ENCODE results near the gene NELFB.
"Not testable (repeated sequence)": the region's sequence is repeated elsewhere in the genome, so short reads cannot be mapped to it uniquely, and the experiment has no call there.

The NELFB gene

GRCh38 chr9:137234758-137235423 is 20.2 kb upstream of the NELFB start:
- DNase-seq (ENCODE audit: low read depth), result no peak

DNA sequence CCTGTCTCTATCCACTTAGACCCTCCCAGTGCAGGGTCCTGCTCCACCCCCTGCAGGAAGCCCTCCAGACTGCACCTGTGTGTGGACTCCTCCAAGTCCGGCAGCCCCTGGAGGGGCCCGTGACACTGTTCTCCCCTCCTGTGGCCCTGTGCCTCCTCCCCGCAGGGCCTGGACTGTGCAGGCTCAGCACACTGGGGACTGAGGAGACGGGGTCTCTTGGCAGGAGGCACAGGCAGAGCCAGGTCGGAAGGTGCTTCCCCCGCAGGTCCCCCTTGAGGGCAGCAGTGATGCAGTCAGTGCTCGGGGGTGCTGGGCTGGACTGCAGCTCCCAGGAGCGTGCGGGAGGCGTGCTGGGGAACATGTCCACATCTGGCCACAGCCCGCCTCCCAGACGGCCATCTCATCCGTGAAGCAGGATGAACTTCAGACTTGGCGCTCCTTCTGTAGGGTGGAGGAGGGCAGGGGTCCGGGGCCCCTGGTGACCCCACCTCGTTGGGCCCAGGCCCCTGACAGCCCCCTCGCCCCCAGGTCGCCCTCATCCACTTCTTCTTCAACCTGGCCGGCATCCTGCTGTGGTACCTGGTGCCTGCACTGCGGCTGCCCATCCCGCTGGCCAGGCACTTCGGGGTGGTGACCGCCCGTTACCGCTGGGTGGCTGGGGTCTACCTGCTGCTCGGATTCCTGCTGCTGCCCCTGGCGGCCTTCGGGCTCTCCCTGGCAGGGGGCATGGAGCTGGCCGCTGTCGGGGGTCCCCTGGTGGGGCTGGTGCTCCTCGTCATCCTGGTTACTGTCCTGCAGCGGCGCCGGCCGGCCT is 19.5 kb upstream of the NELFB start:
- no peak for DNase-seq (ENCODE audit: low read depth)

GRCh38 chr9:137236238-137236935 is 18.7 kb upstream of the NELFB start:
- peak; percentile 90 for DNase-seq (ENCODE audit: low read depth)

DNA sequence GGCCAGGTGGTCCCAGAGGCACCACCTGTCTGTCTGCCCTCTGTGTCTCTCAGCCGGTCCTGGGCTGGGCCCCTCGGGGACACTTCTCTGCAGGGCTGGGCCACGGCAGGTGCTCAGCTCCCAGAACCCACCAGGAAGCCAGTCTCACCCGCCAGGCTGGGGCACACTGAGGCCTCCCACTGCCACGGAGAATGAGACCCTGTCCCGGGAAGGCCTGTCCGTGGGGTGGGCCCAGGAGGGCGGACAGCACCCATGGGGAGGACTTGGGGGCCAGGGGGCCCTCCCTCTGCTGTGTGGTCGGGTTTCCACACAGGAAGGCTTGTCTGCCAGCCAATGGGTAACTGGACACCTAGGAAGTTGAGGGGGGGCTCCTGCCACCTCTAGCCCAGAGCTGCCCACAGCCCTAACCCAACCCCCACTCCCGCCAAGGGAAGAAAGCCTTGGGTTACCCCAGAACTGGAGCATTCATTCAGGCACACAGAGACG is 18.1 kb upstream of the NELFB start:
- no peak for DNase-seq (ENCODE audit: low read depth)

GRCh38 chr9:137237759-137238726 is 17.1 kb upstream of the NELFB start:
- no peak for DNase-seq (ENCODE audit: low read depth)

- DNase-seq (ENCODE audit: low read depth), result not testable (repeated sequence)
These were observed 15.5 kb upstream of the NELFB start for GRCh38 chr9:137239541-137240200.

DNA sequence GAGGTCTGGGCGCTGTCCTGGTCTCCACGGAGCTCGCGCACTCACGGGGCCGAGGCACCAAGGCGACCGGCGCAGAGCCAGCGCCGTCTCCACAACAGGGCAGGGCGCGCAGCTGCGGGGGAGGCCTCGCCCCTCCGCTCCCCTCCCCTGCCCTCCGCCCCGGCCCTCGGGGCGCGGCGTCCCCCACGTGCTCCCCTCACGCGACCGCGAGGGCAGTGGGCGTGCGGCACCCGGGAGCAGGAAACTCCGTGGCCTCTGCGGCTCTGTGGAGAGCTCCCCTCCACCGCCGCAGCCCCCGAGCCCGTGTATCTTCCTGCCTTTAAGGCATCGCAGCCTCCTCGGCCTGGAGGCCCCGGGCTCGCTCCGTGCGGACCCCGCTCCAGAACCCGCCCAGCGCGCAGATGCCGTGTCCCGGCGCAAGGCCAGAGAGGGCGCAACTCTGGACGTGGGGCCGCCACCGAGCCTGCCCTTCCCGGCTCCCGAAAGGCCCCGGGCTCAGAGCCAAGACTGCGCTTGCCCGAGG is 14.7 kb upstream of the NELFB start:
- peak; percentile 69 for DNase-seq (ENCODE audit: low read depth)

DNA sequence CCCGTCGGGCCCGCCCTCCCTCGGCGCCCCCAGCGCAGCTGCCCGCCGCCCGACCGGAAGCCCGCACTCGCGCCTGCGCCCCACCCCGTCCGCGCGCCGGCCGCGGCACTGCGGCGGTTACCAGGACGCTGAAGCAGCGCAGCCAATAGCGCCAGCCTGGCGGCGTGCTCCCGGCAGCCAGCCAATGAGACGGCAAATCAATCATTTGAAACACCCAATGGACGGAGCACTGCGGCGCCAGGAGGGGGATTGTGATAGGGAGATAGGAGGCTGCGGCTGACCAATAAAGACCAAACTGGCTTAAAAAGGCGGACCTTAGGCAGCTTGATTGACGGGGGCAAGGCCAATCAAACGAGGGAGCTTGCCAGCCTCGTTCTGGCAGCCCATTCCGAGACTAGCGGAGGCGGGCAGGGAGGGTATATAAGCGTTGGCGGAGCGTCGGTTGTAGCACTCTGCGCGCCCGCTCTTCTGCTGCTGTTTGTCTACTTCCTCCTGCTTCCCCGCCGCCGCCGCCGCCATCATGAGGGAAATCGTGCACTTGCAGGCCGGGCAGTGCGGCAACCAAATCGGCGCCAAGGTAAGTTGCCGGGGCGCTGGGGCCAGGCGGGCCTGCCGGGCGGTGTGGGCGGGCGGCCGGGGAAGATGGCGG is 14.2 kb upstream of the NELFB start, which contains the start of gene TUBB4B:
TSS of gene TUBB4B (plus strand) at position 447 of the 649 bp plus-strand sequence. CDS start at position 521, 74 bp downstream.
- DNase-seq (ENCODE audit: low read depth), result peak; percentile 97

DNA sequence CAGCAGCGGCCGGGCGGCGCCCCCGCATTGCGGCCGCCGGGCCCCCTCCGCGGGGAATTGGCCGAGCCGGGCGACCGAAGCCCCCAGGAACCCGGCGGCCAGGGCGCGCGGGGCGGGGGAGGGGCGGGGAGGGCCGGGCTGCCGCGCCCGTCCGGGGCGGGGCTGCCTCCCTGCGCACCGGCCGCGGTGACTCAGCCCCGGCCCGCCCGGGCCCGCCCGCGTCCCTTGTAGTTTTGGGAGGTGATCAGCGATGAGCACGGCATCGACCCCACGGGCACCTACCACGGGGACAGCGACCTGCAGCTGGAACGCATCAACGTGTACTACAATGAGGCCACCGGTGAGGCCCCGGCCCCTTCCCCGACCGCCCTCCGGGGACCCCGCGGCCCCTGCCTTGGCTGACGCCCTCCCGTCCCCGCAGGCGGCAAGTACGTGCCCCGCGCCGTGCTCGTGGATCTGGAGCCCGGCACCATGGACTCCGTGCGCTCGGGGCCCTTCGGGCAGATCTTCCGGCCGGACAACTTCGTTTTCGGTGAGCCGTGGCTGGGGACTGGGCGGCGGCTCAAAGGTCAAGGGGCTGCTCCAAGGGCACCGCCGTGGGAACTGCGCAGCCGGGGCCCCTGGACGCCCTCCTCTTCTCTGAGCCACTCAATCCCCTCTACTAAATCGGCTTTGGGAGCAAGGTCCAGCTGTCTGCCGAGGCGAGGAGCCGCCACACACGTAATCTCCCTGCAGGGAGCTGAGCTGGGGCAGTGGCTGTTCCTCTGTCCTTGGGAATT is 13.4 kb upstream of the NELFB start:
- peak; percentile 65 for DNase-seq (ENCODE audit: low read depth)

GRCh38 chr9:137242269-137243203 is 12.6 kb upstream of the NELFB start:
- no peak for DNase-seq (ENCODE audit: low read depth)

- DNase-seq (ENCODE audit: low read depth), result not testable (repeated sequence)
These were observed 11.9 kb upstream of the NELFB start for GRCh38 chr9:137243266-137243625.

- no peak for DNase-seq (ENCODE audit: low read depth)
These were observed 11.3 kb upstream of the NELFB start for GRCh38 chr9:137243626-137244485.

DNA sequence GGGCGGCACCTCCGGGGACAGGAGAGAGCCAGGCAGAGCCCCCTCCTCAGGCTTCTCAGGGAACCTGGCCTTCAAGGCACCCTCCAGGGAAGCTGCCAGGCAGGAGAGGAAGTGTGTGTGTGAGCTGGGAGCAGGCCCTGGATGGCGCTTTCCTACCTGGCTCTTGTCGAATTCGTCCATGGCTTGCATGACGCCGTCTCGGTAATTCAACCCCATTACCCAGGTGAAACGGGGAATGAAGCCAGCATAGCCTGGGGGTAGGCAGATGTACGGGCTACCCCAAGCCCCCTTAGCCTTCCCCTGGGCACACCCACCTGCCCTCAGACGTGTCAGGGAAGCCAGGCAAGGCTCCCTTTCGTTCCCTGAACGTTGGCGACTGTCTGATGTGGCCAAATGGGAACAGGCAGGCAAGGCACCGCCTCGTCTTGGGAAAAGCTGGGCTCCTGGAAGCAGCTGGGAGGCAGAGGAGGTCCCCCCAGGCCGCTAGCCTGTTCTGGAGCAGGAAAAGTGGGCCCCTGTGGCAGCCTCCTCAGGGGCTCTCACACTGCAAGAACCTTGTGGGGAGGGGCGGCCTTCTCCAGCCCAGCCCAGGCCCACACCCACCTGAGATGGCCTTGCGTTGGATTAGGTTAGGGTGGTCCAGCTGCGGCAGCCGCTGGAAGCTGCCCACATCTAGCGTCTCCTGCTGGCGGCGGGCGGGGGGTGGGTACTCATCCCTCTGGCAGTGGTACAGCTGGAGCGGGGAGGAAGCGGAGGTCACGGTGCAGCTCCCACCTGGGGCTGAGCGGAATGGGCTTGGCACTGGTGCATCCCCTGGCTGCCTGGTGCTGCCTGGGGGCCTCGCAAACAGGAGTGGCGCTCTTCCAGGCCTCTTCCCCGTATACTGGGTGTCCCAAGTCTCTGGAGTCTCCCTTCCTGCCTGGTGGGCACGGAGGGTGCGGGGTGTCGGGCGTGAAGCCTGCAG is 10.4 kb upstream of the NELFB start:
- no peak for DNase-seq (ENCODE audit: low read depth)

GRCh38 chr9:137245450-137246421 is 9.4 kb upstream of the NELFB start:
- DNase-seq (ENCODE audit: low read depth), result no peak

All from activated T-cell treated with anti-CD3 and anti-CD28 coated beads for 48 hours (primary cell).